Measurements from ENCODE around the gene ANKS4B.

GRCh38 chr16:21192991-21193390 lies 40.5 kb upstream of the ANKS4B start:
- TF ChIP-seq, protein P1, sequence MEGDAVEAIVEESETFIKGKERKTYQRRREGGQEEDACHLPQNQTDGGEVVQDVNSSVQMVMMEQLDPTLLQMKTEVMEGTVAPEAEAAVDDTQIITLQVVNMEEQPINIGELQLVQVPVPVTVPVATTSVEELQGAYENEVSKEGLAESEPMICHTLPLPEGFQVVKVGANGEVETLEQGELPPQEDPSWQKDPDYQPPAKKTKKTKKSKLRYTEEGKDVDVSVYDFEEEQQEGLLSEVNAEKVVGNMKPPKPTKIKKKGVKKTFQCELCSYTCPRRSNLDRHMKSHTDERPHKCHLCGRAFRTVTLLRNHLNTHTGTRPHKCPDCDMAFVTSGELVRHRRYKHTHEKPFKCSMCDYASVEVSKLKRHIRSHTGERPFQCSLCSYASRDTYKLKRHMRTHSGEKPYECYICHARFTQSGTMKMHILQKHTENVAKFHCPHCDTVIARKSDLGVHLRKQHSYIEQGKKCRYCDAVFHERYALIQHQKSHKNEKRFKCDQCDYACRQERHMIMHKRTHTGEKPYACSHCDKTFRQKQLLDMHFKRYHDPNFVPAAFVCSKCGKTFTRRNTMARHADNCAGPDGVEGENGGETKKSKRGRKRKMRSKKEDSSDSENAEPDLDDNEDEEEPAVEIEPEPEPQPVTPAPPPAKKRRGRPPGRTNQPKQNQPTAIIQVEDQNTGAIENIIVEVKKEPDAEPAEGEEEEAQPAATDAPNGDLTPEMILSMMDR (IDR thresholded peaks at IDR 0.05), result no peak
- TF ChIP-seq POLR2A (IDR thresholded peaks at IDR 0.05), result no peak
- no peak for TF ChIP-seq POLR2AphosphoS5 (IDR thresholded peaks at IDR 0.05)
- no peak for TF ChIP-seq EP300 (IDR thresholded peaks at IDR 0.05)

Measured in stomach (tissue), 4 donors.